Measurements from ENCODE around the gene RFT1.

GRCh38 chr3:53103397-53104296 is 26.6 kb downstream of the RFT1 start:
- TF ChIP-seq ADNP (CRISPR knock-in tag; IDR thresholded peaks at IDR 0.05) = no peak
- TF ChIP-seq EZH2 (conservative IDR thresholded peaks at IDR 0.05; ENCODE audit: low read depth, low read length) = no peak
- no peak for TF ChIP-seq DNMT3B (CRISPR knock-in tag; conservative IDR thresholded peaks at IDR 0.05)
- TF ChIP-seq CTCF (CRISPR knock-in tag; IDR thresholded peaks at IDR 0.05) = no peak
- no peak for TF ChIP-seq E2F1 (CRISPR knock-in tag; IDR thresholded peaks at IDR 0.05)
- TF ChIP-seq SP2 (CRISPR knock-in tag; IDR thresholded peaks at IDR 0.05) = no peak
